ENCODE measurements around the gene IZUMO1.

GRCh38 chr19:48726556-48726955 lies 20.2 kb downstream of the IZUMO1 start:
- TF ChIP-seq EZH2 (IDR thresholded peaks at IDR 0.05) (no peak), CTCF (IDR thresholded peaks at IDR 0.05) (no peak), EZH2phosphoT487 (IDR thresholded peaks at IDR 0.05) (no peak)

Data from neural progenitor cell (in vitro differentiated cells).